Measurements from ENCODE around the gene NELL2. TPM values are rescaled to one million over a fixed set of nuclear protein-coding genes. Genes with fewer than 3 reads are reported as not detected.

Gene NELL2
- total RNA-seq, 4 donors from 2014 or later: 2.6 to 32.3 (median 11.9) TPM

DNA sequence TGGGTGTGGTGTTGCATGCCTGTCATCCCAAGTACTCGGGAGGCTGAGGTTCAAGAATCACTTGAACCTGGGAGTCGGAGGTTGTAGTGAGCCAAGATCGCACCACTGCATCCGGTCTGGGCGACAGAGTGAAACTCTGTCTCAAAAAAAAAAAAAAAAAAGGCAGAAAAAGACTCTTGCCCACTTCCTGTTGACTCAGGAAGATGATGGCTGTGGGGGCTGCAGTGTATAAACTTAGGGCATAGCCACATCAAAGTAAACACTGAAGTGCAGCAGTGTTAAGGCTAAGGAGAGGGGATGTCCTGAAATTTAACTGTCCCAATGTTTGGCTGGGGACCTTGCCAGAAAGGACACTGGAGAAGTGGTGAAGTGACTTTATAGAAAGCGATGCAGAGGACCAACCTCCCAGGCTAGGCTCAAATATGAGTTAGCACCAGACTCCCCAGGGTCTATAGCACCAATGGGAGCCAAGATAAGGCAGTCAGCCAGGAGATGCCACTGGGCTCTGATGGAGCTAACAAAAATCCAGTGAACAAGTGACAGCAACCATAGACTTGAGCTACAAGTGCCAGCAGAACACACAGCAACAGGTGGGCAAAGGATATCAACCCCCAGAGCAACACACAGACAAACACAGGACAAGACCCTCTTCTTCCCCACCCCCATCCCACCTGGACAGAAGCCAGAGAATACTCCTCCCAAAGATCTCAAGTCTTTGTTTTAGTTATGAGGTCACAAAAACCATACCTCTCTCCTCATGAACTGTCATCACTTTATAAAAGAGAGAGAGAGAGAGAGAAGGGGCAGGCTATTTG is 28.0 kb downstream of the NELL2 start:
- no peak overlapping the region for H3K4me3 ChIP-seq (ENCODE audit: low read depth, poor library complexity, severe bottlenecking)
- 51 to 76% methylated on average over 6 of the region's 6 CpGs for WGBS, 2 donors
- no peak for DNase-seq (ENCODE audit: low spot score in 2 of 2)
- intact Hi-C loops (cut with DNase I; ENCODE audit: low total_unique reads): no loop called here
- no peak for TF ChIP-seq POLR2A (IDR thresholded peaks at IDR 0.05)
- TF ChIP-seq, protein P1, sequence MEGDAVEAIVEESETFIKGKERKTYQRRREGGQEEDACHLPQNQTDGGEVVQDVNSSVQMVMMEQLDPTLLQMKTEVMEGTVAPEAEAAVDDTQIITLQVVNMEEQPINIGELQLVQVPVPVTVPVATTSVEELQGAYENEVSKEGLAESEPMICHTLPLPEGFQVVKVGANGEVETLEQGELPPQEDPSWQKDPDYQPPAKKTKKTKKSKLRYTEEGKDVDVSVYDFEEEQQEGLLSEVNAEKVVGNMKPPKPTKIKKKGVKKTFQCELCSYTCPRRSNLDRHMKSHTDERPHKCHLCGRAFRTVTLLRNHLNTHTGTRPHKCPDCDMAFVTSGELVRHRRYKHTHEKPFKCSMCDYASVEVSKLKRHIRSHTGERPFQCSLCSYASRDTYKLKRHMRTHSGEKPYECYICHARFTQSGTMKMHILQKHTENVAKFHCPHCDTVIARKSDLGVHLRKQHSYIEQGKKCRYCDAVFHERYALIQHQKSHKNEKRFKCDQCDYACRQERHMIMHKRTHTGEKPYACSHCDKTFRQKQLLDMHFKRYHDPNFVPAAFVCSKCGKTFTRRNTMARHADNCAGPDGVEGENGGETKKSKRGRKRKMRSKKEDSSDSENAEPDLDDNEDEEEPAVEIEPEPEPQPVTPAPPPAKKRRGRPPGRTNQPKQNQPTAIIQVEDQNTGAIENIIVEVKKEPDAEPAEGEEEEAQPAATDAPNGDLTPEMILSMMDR (IDR thresholded peaks at IDR 0.05): no peak

DNA sequence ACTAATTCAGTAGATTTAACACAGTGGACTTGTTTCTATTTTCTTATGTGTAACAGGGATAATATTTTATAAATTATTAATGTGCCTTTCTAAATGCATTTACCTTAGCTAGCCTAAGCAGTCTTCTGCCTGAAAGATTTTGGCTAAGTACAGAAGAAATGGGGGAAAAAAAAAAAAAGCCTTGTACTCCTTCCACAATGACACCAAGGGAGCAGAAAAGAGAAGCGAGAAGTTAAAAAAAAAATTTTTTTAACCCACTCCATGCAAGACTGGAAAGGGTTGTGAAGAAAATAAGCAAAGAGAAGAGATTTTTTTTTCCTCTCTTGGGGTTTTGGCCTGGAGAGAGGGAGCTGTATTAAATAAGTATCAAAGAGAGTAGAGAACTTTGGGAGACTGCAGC is 28.7 kb downstream of the NELL2 start:
- no peak overlapping the region for H3K4me3 ChIP-seq (ENCODE audit: low read depth, poor library complexity, severe bottlenecking)
- TF ChIP-seq, protein P1 (IDR thresholded peaks at IDR 0.05): no peak
- no peak for TF ChIP-seq POLR2A (IDR thresholded peaks at IDR 0.05)
- no peak for DNase-seq (ENCODE audit: low spot score in 2 of 2)
- WGBS, 2 donors: 26 to 30% methylated on average over 1 of the region's 1 CpG
- intact Hi-C loops (cut with DNase I; ENCODE audit: low total_unique reads): no loop called here

DNA sequence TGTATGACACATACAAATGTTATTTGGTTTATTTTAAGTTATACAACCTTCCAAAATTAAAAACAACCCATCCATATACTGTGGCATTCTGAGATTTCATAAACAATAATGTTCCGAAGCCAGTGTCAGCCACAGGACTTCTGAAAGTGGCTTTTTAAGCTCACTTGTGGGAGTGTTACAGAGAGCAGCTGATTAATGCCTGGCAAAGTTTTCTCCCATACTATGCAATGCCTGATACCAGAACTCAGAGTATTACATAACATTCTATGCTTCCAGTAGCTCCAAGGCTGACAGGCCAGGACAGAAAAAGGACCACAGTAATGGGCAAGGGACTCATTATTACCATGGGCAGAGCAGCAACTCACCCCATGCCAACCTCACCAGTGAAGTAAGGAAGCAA is 29.3 kb downstream of the NELL2 start:
- no peak overlapping the region for H3K4me3 ChIP-seq (ENCODE audit: low read depth, poor library complexity, severe bottlenecking)
- WGBS, 2 donors: 23 to 33% methylated on average over 1 of the region's 1 CpG
- TF ChIP-seq, protein P1 (IDR thresholded peaks at IDR 0.05): no peak
- TF ChIP-seq POLR2A (IDR thresholded peaks at IDR 0.05): no peak
- intact Hi-C loops (cut with DNase I; ENCODE audit: low total_unique reads): no loop called here
- peak in 1 of 2 donors; percentile 14 for DNase-seq (ENCODE audit: low spot score in 2 of 2)

DNA sequence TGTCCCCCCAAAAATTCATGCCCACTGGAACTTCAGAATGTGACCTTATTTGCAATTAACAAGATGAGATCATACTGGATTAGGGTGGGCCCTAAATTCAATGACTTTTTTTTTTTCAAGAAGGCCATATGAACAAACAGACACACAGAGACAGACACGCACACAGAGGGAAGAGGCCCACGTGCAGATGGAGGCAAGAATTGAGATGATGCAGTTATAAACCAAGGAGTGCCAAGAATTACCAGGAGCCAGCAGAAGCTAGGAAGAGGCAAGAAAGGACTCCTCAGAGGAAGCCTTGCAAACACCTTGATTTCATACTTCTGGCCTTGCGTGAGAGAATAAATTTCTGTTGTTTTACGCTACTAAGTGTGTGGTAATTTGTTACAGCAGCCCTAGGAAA is 33.4 kb downstream of the NELL2 start:
- intact Hi-C loops (cut with DNase I; ENCODE audit: low total_unique reads): no loop called here
- no peak for DNase-seq (ENCODE audit: low spot score in 2 of 2)
- 87 to 91% methylated on average over 4 of the region's 4 CpGs for WGBS, 2 donors
- H3K4me3 ChIP-seq (ENCODE audit: low read depth, poor library complexity, severe bottlenecking): no peak overlapping the region
- TF ChIP-seq, protein P1 (IDR thresholded peaks at IDR 0.05): no peak
- no peak for TF ChIP-seq POLR2A (IDR thresholded peaks at IDR 0.05)

DNA sequence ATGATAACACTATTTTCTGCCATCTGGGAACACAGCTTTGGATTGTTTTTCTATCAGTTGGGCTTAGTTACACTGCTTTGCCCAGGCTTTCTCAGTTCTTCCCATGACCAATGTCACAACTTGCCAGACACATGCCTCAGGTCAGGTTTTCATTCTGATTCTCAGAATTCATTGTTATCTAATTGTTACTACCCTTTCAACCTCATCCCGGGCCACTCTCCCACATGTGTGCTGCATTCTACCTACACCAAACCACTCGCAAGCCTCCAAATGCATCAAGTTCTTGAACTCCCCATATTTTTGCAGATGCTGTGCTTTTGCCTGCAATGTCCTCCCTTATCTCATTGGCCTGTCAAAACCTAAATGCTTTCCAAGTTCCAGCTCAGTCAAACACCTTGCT is 36.3 kb downstream of the NELL2 start:
- TF ChIP-seq, protein P1 (IDR thresholded peaks at IDR 0.05): no peak
- TF ChIP-seq POLR2A (IDR thresholded peaks at IDR 0.05): no peak
- intact Hi-C loops (cut with DNase I; ENCODE audit: low total_unique reads): no loop called here
- no peak for DNase-seq (ENCODE audit: low spot score in 2 of 2)
- WGBS, 2 donors: 76 to 88% methylated on average over 2 of the region's 2 CpGs
- H3K4me3 ChIP-seq (ENCODE audit: low read depth, poor library complexity, severe bottlenecking): no peak overlapping the region

Data from lower leg skin (tissue), 4 donors.